ENCODE results near the gene RRM1.
"Not testable (repeated sequence)": the region's sequence is repeated elsewhere in the genome, so short reads cannot be mapped to it uniquely, and the experiment has no call there.

The RRM1 gene

GRCh38 chr11:4094348-4095291 is at the start of gene RRM1:
Gene RRM1 (plus strand): TSS chr11:4094799. CDS start chr11:4095013, 214 bp downstream.
- peak; percentile 97 for DNase-seq (ENCODE audit: low spot score)

GRCh38 chr11:4044976-4045646 is 49.5 kb upstream of the RRM1 start:
- DNase-seq (ENCODE audit: low spot score), result peak; percentile 90

GRCh38 chr11:4048340-4048739 is 46.3 kb upstream of the RRM1 start:
- DNase-seq (ENCODE audit: low spot score), result peak; percentile 48

- DNase-seq (ENCODE audit: low spot score), result no peak
Observed at GRCh38 chr11:4049006-4049405, 45.6 kb upstream of the RRM1 start.

GRCh38 chr11:4050138-4050537 is 44.5 kb upstream of the RRM1 start:
- DNase-seq (ENCODE audit: low spot score), result no peak

- DNase-seq (ENCODE audit: low spot score), result not testable (repeated sequence)
Observed at GRCh38 chr11:4053200-4053599, 41.4 kb upstream of the RRM1 start.

- no peak for DNase-seq (ENCODE audit: low spot score)
Observed at GRCh38 chr11:4054643-4055042, 40.0 kb upstream of the RRM1 start.

- no peak for DNase-seq (ENCODE audit: low spot score)
Observed at GRCh38 chr11:4059424-4059823, 35.2 kb upstream of the RRM1 start.

GRCh38 chr11:4060182-4060923 is 34.2 kb upstream of the RRM1 start:
- DNase-seq (ENCODE audit: low spot score), result no peak

- no peak for DNase-seq (ENCODE audit: low spot score)
Observed at GRCh38 chr11:4061700-4062099, 32.9 kb upstream of the RRM1 start.

GRCh38 chr11:4063348-4063747 is 31.3 kb upstream of the RRM1 start:
- no peak for DNase-seq (ENCODE audit: low spot score)

- no peak for DNase-seq (ENCODE audit: low spot score)
Observed at GRCh38 chr11:4064278-4064955, 30.2 kb upstream of the RRM1 start.

GRCh38 chr11:4065086-4065485 is 29.5 kb upstream of the RRM1 start:
- no peak for DNase-seq (ENCODE audit: low spot score)

- DNase-seq (ENCODE audit: low spot score), result no peak
Observed at GRCh38 chr11:4065601-4066377, 28.8 kb upstream of the RRM1 start.

- DNase-seq (ENCODE audit: low spot score), result no peak
Observed at GRCh38 chr11:4066910-4067309, 27.7 kb upstream of the RRM1 start.

- DNase-seq (ENCODE audit: low spot score), result no peak
Observed at GRCh38 chr11:4068962-4069361, 25.6 kb upstream of the RRM1 start.

- DNase-seq (ENCODE audit: low spot score), result no peak
Observed at GRCh38 chr11:4071325-4071724, 23.3 kb upstream of the RRM1 start.

GRCh38 chr11:4071914-4072313 is 22.7 kb upstream of the RRM1 start:
- no peak for DNase-seq (ENCODE audit: low spot score)

- DNase-seq (ENCODE audit: low spot score), result peak; percentile 79
Observed at GRCh38 chr11:4072668-4073285, 21.8 kb upstream of the RRM1 start.

GRCh38 chr11:4074266-4074665 is 20.3 kb upstream of the RRM1 start:
- no peak for DNase-seq (ENCODE audit: low spot score)

- no peak for DNase-seq (ENCODE audit: low spot score)
Observed at GRCh38 chr11:4076774-4077173, 17.8 kb upstream of the RRM1 start.
